ENCODE results near the gene EYA4.

- TF ChIP-seq POLR2AphosphoS5 (IDR thresholded peaks at IDR 0.05; ENCODE audit: borderline replicate concordance, low read depth, low read length) = no peak
- no peak for TF ChIP-seq EZH2 (IDR thresholded peaks at IDR 0.05)
These were observed 119.0 kb downstream of the EYA4 start for GRCh38 chr6:133360194-133360593.

Measured in SK-N-MC (cell line).